Lower leg skin (tissue), 4 donors: ENCODE results near the gene UBN1. TPM values are rescaled to one million over a fixed set of nuclear protein-coding genes. Genes with fewer than 3 reads are reported as not detected.

Experiments
- DNase-seq, 2 donors: peaks; one replicate each; pipeline ENCODE4 v3.0.0-alpha.2; 2019; ENCODE audit warnings: low spot score in 2 of 2
- H3K4me3 ChIP-seq: fragments of 200-600 bp; sonication (generic); 2 replicates; pipeline ENCODE4 v1.5.1; 2017; ENCODE audit warnings: mild to moderate bottlenecking, low read depth; ENCODE audit not compliant: poor library complexity, severe bottlenecking
- CTCF ChIP-seq, 3 donors: fragments of 450-650 bp; IDR thresholded peaks; one replicate each; pipeline ENCODE4 v1.5.1; 2016; ENCODE audit warnings: antibody characterized with exemption in 3 of 3, mild to moderate bottlenecking in 3 of 3, moderate library complexity in 2 of 3
- POLR2A ChIP-seq, 2 donors: fragments of 450-650 bp; IDR thresholded peaks; one replicate each; pipeline ENCODE4 v1.6.1; 2016 to 2017; ENCODE audit warnings: antibody characterized with exemption in 2 of 2, mild to moderate bottlenecking in 1 of 2, moderate library complexity in 1 of 2
- WGBS, 2 donors: methylation state at CpG; one replicate each; pipeline ENCODE4 v1.1.5; 2018; 5-methylcytosine and 5-hydroxymethylcytosine counted together
- intact Hi-C: fragments of 100-400 bp; cut with DNase I; formaldehyde crosslinking; loops from one replicate; pipeline ENCODE4 v1.15.0; 2023; ENCODE audit warnings: low total_unique reads
- total RNA-seq, 4 donors: library from RNA; depleted of rRNA; stranded (reverse); fragments of >200 nt; gene quantifications; one replicate each; pipeline ENCODE4 v1.1.0, GENCODE V29; 2016

The UBN1 gene
- 10 to 100 TPM; 20.7 to 38.3 (median 27.9) TPM for total RNA-seq

- intact Hi-C loops = no loop called here
- 0% methylated on average over 15 to 69 of the region's 126 CpGs for WGBS, 2 donors
- peak; percentile 99 to 100 for DNase-seq
- no peak for TF ChIP-seq POLR2A (IDR thresholded peaks at IDR 0.05)
- no peak for TF ChIP-seq CTCF (IDR thresholded peaks at IDR 0.05)
- H3K4me3 ChIP-seq = peak within 1 kb of the TSS; percentile 93
Observed at GRCh38 chr16:4846901-4847773, at the start of gene UBN1, which contains the start of gene GLYR1. UBN1 (plus strand) TSS chr16:4847481; CDS start chr16:4852918, 5,437 bp downstream. GLYR1 (minus strand) TSS chr16:4847288; CDS start chr16:4847265, 23 bp downstream.

- WGBS, 2 donors = 88 to 90% methylated on average over 18 to 19 of the region's 22 CpGs
- no peak overlapping the region for H3K4me3 ChIP-seq
- TF ChIP-seq CTCF (IDR thresholded peaks at IDR 0.05) = no peak
- no peak for TF ChIP-seq POLR2A (IDR thresholded peaks at IDR 0.05)
- DNase-seq = no peak
- intact Hi-C loops = no loop called here
Observed at GRCh38 chr16:4797805-4798252, 49.5 kb upstream of the UBN1 start.

- intact Hi-C loops = no loop called here
- no peak for DNase-seq
- WGBS, 2 donors = 92 to 94% methylated on average over 13 to 15 of the region's 16 CpGs
- TF ChIP-seq CTCF (IDR thresholded peaks at IDR 0.05) = no peak
- no peak for TF ChIP-seq POLR2A (IDR thresholded peaks at IDR 0.05)
- H3K4me3 ChIP-seq = no peak overlapping the region
Observed at GRCh38 chr16:4798456-4798855, 48.8 kb upstream of the UBN1 start.

GRCh38 chr16:4799171-4799855 is 48.0 kb upstream of the UBN1 start:
- no peak overlapping the region for H3K4me3 ChIP-seq
- intact Hi-C loops = no loop called here
- 91 to 92% methylated on average over 19 of the region's 19 CpGs for WGBS, 2 donors
- TF ChIP-seq CTCF (IDR thresholded peaks at IDR 0.05) = no peak
- no peak for TF ChIP-seq POLR2A (IDR thresholded peaks at IDR 0.05)
- DNase-seq = no peak

- no peak for DNase-seq
- TF ChIP-seq CTCF (IDR thresholded peaks at IDR 0.05) (no peak), POLR2A (IDR thresholded peaks at IDR 0.05) (no peak)
- intact Hi-C loops = no loop called here
- H3K4me3 ChIP-seq = no peak overlapping the region
- 66 to 69% methylated on average over 15 to 16 of the region's 17 CpGs for WGBS, 2 donors
Observed at GRCh38 chr16:4800290-4801041, 46.8 kb upstream of the UBN1 start.
